HepG2 (cell line): ENCODE results near the gene SOBP. TPM values are rescaled to one million over a fixed set of nuclear protein-coding genes. Genes with fewer than 3 reads are reported as not detected.

Experiments used
- ATAC-seq: fragments of 200-7000 bp; cut with Tn5 transposase; 3 replicates; pipeline ENCODE4 v1.9.1; 2020; ENCODE audit warnings: mild to moderate bottlenecking, moderate library complexity
- BruUV-seq: library from RNA; stranded (reverse); fragments of 400-500 nt; replicated peaks from 2 replicates; lab custom pipeline; 2021; lab: Mats Ljungman, UMichigan
- CTCF ChIA-PET: fragments of 300-600 bp; formaldehyde crosslinking; extraction: SDS; loops from one replicate; lab custom pipeline; 2021; ENCODE audit warnings: low total read pairs, inconsistent platforms, low intra/inter-chr PET ratio; lab: Yijun Ruan, JAX
- POLR2A ChIA-PET: fragments of 350-600 bp; sonication (Branson Sonifier 250); formaldehyde crosslinking; loops from one replicate; lab custom pipeline; 2020; ENCODE audit warnings: antibody characterized with exemption, inconsistent platforms; lab: Yijun Ruan, JAX
- DNase-seq: peaks from one replicate; pipeline ENCODE4 v3.0.0-alpha.2; 2015; ENCODE audit warnings: low spot score
- FAIRE-seq: peaks from 3 replicates; lab custom pipeline; 2011; peaks lifted over from hg19 to GRCh38; lab: Jason Lieb, UNC
- H2AFZ ChIP-seq: one replicate; pipeline ENCODE4 v1.6.1; 2011; ENCODE audit warnings: low read length, inconsistent platforms
- H3K27ac ChIP-seq: fragments of 300-600 bp; 3 replicates; pipeline ENCODE4 v1.8.0; 2011; ENCODE audit warnings: mixed run types, mild to moderate bottlenecking, mixed read lengths, low read length, inconsistent platforms; ENCODE audit not compliant: insufficient read depth; ENCODE audit errors: extremely low read length
- H3K27me3 ChIP-seq, 2 experiments: fragments of 200-600 bp in 1 of 2; 2 replicates in 1 of 2; 3 replicates in 1 of 2; pipeline versions ENCODE4 v1.6.0 to v1.8.0; 2011; ENCODE audit warnings: low read length in 2 of 2, mild to moderate bottlenecking in 2 of 2, moderate library complexity in 2 of 2, inconsistent platforms in 1 of 2; ENCODE audit not compliant: insufficient read depth in 2 of 2, control insufficient read depth in 1 of 2
- H3K36me3 ChIP-seq, 2 experiments: fragments of 200-600 bp in 1 of 2; replicated peaks in 1 of 2; 2 replicates in 1 of 2; 3 replicates in 1 of 2; pipeline versions ENCODE4 v1.5.1 to v1.8.0; 2011; ENCODE audit warnings: low read length in 2 of 2, inconsistent platforms in 1 of 2; ENCODE audit not compliant: insufficient read depth in 2 of 2, control insufficient read depth in 1 of 2
- H3K4me1 ChIP-seq: 2 replicates; pipeline ENCODE4 v1.5.1; 2012; ENCODE audit warnings: low read length, inconsistent platforms; ENCODE audit not compliant: insufficient read depth
- H3K4me2 ChIP-seq: 2 replicates; pipeline ENCODE4 v1.6.0; 2011; ENCODE audit warnings: low read depth, low read length, inconsistent platforms
- H3K4me3 ChIP-seq, 3 experiments: fragments of 200-600 bp in 1 of 3; sonication (generic), shearing (Covaris generic) in 1 of 3; replicated peaks in 1 of 3; 2 replicates each; pipeline ENCODE4 v1.5.1; 2011 to 2016; ENCODE audit warnings: low read length in 3 of 3, inconsistent platforms in 2 of 3, low read depth in 2 of 3, mild to moderate bottlenecking in 2 of 3, control low read depth in 1 of 3, mixed read lengths in 1 of 3; ENCODE audit not compliant: insufficient read depth in 1 of 3
- H3K79me2 ChIP-seq: one replicate; pipeline ENCODE4 v1.6.1; 2011; ENCODE audit warnings: low read length, inconsistent platforms; ENCODE audit not compliant: insufficient read depth
- H3K9ac ChIP-seq: 2 replicates; pipeline ENCODE4 v1.6.0; 2011; ENCODE audit warnings: mild to moderate bottlenecking, low read depth, low read length, inconsistent platforms; ENCODE audit not compliant: insufficient read depth
- H3K9me3 ChIP-seq: 2 replicates; pipeline ENCODE4 v1.5.1; 2012; ENCODE audit warnings: mild to moderate bottlenecking, low read length
- H4K20me1 ChIP-seq: 2 replicates; pipeline ENCODE4 v1.6.0; 2011; ENCODE audit warnings: inconsistent platforms, mild to moderate bottlenecking, low read length, moderate library complexity; ENCODE audit not compliant: insufficient read depth
- NONO ChIP-seq, 2 experiments: fragments of 450-650 bp in 1 of 2; sonication (generic) in 1 of 2; formaldehyde crosslinking in 1 of 2; IDR thresholded peaks in 1 of 2; conservative IDR thresholded peaks in 1 of 2; 2 replicates each; pipeline versions ENCODE4 v1.6.1 to v1.8.0; 2017 to 2022; ENCODE audit warnings: mild to moderate bottlenecking in 1 of 2, missing genetic modification reagents in 1 of 2, moderate library complexity in 1 of 2
- TBP ChIP-seq: sonication (generic); formaldehyde crosslinking; IDR thresholded peaks from 2 replicates; pipeline ENCODE4 v1.5.0; 2020; ENCODE audit warnings: missing genetic modification reagents
- ZBTB7A ChIP-seq: sonication (generic); formaldehyde crosslinking; IDR thresholded peaks from 2 replicates; pipeline ENCODE4 v1.8.0; 2022; ENCODE audit warnings: mild to moderate bottlenecking, missing genetic modification reagents
- WGBS: methylation state at CpG from one replicate; pipeline ENCODE4 v1.1.6; 2017; ENCODE audit warnings: low lambda C conversion rate; 5-methylcytosine and 5-hydroxymethylcytosine counted together
- in situ Hi-C: cut with HindIII; loops from 2 replicates; pipeline ENCODE4 v1.10.0; 2017; ENCODE audit warnings: low pct_unique_long_range_greater_than_20kb; ENCODE audit not compliant: extremely low pct_ligation_motif_present
- intact Hi-C: fragments of 100-400 bp; cut with micrococcal nuclease; formaldehyde crosslinking; loops from one replicate; pipeline ENCODE4 v1.10.0; 2022; ENCODE audit not compliant: unreplicated experiment
- polyA plus RNA-seq, 8 experiments: library from polyadenylated mRNA; depleted of rRNA in 3 of 8; stranded (reverse) in 7 of 8; unstranded in 1 of 8; fragments of >200 nt; fragmentation: Illumina TruSeq in 4 of 8; extraction: Trizol in 4 of 8; gene quantifications; 2 replicates each; pipeline versions ENCODE4 v1.2.1 to v1.2.3, GENCODE V29; 2011 to 2016; ENCODE audit warnings: low read depth in 4 of 8, missing spikeins in 1 of 8, mixed read lengths in 1 of 8; ENCODE audit not compliant: insufficient read depth in 1 of 8
- total RNA-seq, 5 experiments: library from RNA; depleted of rRNA; stranded (reverse); fragments of >200 nt; fragmentation: Illumina TruSeq; extraction: Trizol; gene quantifications; 2 replicates each; pipeline ENCODE4 v1.2.3, GENCODE V29; 2016; ENCODE audit warnings: low read depth in 1 of 5
- TF ChIP-seq, protein P1 (sequence below): sonication (generic); formaldehyde crosslinking; IDR thresholded peaks from 2 replicates; pipeline ENCODE4 v1.8.1; 2023; ENCODE audit warnings: mild to moderate bottlenecking, missing genetic modification reagents, borderline replicate concordance
- TF ChIP-seq, protein P2 (sequence below): sonication (generic); formaldehyde crosslinking; IDR thresholded peaks from 2 replicates; pipeline ENCODE4 v1.4.0; 2020; ENCODE audit warnings: low read depth, missing genetic modification reagents

SOBP gene
- total and polyA plus RNA-seq, 2 of the 13 experiments (the other 11 are each of a cell fraction or from before 2014, with no cell fraction given), result 1.5 to 6.9 TPM

DNA sequence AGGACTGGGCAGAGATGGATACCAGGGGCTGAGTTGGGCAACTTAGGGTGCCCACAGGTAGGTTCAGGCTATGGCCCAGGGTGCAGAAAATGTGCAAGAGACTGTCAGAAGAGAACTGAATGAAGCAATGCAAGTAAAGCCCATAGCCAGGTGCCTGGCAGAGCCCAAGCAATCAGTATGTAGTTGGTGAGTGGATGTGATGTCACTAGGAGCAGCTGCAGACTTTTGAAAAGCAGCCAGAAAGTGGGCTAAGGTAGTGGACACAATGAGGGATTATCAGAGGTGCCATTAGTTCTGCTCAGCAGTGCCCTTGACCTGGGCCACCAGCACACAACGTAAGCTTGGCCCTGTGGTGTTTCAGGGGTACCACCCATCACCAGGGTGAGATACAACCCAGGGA, 135.3 kb downstream of the SOBP start:
- FAIRE-seq (no peak), ATAC-seq (no peak), DNase-seq (no peak)
- no peak overlapping the region for H3K9ac ChIP-seq
- TF ChIP-seq TBP (CRISPR knock-in tag) (no peak), NONO (IDR thresholded peaks at IDR 0.05) (no peak), NONO (CRISPR knock-in tag; conservative IDR thresholded peaks at IDR 0.05) (no peak), ZBTB7A (CRISPR knock-in tag) (no peak)
- TF ChIP-seq, protein P1, sequence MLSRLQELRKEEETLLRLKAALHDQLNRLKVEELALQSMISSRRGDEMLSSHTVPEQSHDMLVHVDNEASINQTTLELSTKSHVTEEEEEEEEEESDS (CRISPR knock-in tag), result no peak
- TF ChIP-seq, protein P2, sequence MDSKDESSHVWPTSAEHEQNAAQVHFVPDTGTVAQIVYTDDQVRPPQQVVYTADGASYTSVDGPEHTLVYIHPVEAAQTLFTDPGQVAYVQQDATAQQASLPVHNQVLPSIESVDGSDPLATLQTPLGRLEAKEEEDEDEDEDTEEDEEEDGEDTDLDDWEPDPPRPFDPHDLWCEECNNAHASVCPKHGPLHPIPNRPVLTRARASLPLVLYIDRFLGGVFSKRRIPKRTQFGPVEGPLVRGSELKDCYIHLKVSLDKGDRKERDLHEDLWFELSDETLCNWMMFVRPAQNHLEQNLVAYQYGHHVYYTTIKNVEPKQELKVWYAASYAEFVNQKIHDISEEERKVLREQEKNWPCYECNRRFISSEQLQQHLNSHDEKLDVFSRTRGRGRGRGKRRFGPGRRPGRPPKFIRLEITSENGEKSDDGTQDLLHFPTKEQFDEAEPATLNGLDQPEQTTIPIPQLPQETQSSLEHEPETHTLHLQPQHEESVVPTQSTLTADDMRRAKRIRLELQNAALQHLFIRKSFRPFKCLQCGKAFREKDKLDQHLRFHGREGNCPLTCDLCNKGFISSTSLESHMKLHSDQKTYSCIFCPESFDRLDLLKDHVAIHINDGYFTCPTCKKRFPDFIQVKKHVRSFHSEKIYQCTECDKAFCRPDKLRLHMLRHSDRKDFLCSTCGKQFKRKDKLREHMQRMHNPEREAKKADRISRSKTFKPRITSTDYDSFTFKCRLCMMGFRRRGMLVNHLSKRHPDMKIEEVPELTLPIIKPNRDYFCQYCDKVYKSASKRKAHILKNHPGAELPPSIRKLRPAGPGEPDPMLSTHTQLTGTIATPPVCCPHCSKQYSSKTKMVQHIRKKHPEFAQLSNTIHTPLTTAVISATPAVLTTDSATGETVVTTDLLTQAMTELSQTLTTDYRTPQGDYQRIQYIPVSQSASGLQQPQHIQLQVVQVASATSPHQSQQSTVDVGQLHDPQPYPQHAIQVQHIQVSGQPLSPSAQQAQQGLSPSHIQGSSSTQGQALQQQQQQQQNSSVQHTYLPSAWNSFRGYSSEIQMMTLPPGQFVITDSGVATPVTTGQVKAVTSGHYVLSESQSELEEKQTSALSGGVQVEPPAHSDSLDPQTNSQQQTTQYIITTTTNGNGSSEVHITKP, result no peak
- H3K27me3 ChIP-seq, result no peaks in the 10 kb centered on the region
- POLR2A ChIA-PET, result no interaction called here
- no CpG with 5 or more reads among the region's 1 CpG for WGBS
- H3K27ac ChIP-seq, result no peak overlapping the region
- H3K4me1 ChIP-seq, result no peaks in the 10 kb centered on the region
- CTCF ChIA-PET, result no interaction called here
- in situ Hi-C loops, result no loop called here
- no peak overlapping the region for H3K4me2 ChIP-seq
- no peak overlapping the region for H3K4me3 ChIP-seq
- H4K20me1 ChIP-seq, result no peaks in the 10 kb centered on the region
- H3K9me3 ChIP-seq, result no peaks in the 10 kb centered on the region
- peaks cover 4 to 6% of the 10 kb centered on the region in 2 experiments; a peak in 3 of 5 replicates for H3K36me3 ChIP-seq
- H2AFZ ChIP-seq, result no peak overlapping the region
- no peaks in the 10 kb centered on the region for H3K79me2 ChIP-seq
- intact Hi-C loops, result no loop called here
- BruUV-seq, result no TSS peak
